Right hindlimb (tissue), 1 donor: Measurements from ENCODE around the gene NOBOX.
"Not testable (repeated sequence)": the region's sequence is repeated elsewhere in the genome, so short reads cannot be mapped to it uniquely, and the experiment has no call there.

ENCODE experiments used
- DNase-seq: peaks from one replicate; pipeline ENCODE4 v3.0.0-alpha.2; 2018

NOBOX gene

GRCh38 chr7:144391014-144391413, 12.5 kb downstream of the NOBOX start:
- no peak for DNase-seq

- no peak for DNase-seq
These were observed 13.0 kb downstream of the NOBOX start for GRCh38 chr7:144390481-144390880.

DNA sequence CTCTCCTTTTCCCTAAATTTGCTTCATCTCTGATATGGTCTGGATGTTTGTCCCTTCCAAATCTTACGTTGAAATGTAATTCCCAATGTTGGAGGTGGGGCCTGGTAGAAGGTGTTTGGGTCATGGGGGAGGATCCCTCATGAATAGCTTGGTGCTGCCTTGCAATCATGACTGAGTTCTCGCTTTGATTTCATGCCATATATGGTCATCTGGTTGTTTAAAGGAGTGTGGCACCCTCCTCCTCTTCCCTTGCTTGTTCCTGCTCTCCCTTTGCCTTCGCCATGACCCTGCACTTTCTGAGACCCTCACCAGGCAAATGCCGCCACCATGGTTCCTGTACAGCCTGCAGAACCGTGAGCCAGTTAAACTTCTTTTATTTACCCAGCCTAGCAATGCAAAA, 14.5 kb downstream of the NOBOX start:
- no peak for DNase-seq

GRCh38 chr7:144386741-144387140, 16.8 kb downstream of the NOBOX start:
- no peak for DNase-seq

- DNase-seq: no peak
These were observed 18.8 kb downstream of the NOBOX start for GRCh38 chr7:144384555-144385245.

DNA sequence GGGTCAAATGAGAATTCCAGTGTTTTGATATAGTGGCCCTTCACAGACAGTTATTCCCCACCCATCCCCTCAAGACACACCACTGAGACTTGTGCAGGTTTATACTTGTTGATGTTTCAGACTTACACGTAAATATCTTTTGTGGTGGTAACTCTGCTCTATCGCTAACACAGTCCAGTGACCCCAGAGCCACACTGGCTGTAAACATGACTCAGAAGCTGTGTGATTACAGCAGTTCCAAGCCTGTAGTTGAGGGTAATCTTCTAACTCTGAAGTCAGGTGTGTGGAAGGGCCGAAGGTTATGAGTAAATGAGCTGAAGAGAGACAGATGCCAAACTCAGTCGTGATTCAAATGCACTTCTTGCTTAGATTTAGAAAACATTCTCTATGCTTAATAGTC, 19.4 kb downstream of the NOBOX start:
- DNase-seq: no peak

- DNase-seq: no peak
These were observed 23.6 kb downstream of the NOBOX start for GRCh38 chr7:144379776-144380384.

GRCh38 chr7:144378651-144379050, 24.8 kb downstream of the NOBOX start:
- DNase-seq: no peak

DNA sequence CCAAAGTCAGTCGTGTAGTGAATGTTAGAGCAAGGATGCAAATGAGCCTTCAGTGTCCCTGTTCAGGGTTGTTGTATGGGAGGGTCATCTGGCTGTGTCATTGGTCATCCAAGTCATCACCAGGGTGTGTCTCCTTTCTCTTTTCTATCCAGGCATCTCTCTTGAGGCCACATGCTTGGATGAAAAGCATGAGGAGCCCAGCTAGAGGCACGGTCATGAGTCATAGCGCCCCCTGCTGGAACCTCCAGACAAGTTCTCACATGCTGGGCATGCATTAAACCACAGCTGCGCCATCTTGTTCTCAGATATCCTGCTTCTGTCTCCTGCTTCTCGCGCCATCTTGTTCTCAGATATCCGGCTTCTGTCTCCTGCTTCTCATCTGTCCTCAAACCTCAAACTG, 34.3 kb downstream of the NOBOX start:
- DNase-seq: not testable (repeated sequence)

DNA sequence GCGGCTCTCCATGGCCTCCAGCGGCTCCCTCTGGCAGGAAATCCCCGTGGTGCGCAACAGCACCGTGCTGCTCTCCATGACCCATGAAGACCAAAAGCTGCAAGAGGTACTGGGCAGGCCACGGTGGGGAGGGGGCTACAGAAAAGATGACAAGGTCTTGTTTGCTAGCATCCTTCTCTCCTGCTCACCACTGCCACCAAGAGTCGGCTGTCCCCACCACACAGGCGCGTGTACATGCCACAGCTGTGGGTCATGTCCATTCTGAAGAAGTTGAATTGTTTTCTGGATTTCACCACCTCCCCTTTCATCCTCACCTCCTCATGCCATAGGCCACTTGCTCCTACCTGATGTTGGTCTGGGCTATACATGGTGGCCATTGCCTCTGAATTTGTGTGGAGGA, 36.2 kb downstream of the NOBOX start:
- DNase-seq: not testable (repeated sequence)

GRCh38 chr7:144365523-144365922, 38.0 kb downstream of the NOBOX start:
- not testable (repeated sequence) for DNase-seq

GRCh38 chr7:144362061-144362460, 41.4 kb downstream of the NOBOX start:
- DNase-seq: not testable (repeated sequence)

- not testable (repeated sequence) for DNase-seq
These were observed 46.6 kb downstream of the NOBOX start for GRCh38 chr7:144356860-144357259.

DNA sequence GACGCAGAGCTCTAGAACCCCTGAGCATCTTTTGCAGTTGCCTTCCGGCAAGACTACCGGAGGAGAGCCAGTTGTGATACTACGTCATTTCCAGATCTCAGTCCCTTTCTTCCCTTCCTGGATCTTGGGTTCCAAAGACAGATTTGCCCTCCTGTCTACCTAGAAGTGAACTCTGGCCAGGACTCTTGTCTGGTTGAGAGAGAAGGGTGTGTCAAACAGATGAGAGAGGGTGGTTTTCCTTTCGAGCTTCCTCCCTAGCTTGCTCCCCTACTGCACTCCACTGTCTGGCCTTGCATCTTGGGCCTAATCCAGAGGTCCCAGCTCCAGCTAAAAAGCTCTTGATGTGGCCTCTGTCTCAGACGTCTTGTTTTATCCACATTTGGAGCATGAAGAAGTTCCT, 47.3 kb downstream of the NOBOX start:
- not testable (repeated sequence) for DNase-seq

GRCh38 chr7:144355176-144355822, 48.2 kb downstream of the NOBOX start, which contains the start of gene ARHGEF5:
ARHGEF5 (plus strand) TSS chr7:144355402; CDS start chr7:144362670, 7,268 bp downstream.
- DNase-seq: not testable (repeated sequence)

- DNase-seq: peak; percentile 3
These were observed 51.8 kb downstream of the NOBOX start for GRCh38 chr7:144351667-144352066.

- DNase-seq: not testable (repeated sequence)
These were observed 54.9 kb downstream of the NOBOX start for GRCh38 chr7:144348625-144349024.
